22Rv1 (cell line): Measurements from ENCODE around the gene FRMD1.

ENCODE experiments used
- ZFX ChIP-seq: fragments of 450-650 bp; IDR thresholded peaks from 2 replicates; pipeline ENCODE4 v1.6.1; 2017; ENCODE audit warnings: antibody characterized with exemption, borderline replicate concordance
- TF ChIP-seq, protein P1 (sequence below): fragments of 450-650 bp; IDR thresholded peaks from 2 replicates; pipeline ENCODE4 v1.5.1; 2017; ENCODE audit warnings: mild to moderate bottlenecking

DNA sequence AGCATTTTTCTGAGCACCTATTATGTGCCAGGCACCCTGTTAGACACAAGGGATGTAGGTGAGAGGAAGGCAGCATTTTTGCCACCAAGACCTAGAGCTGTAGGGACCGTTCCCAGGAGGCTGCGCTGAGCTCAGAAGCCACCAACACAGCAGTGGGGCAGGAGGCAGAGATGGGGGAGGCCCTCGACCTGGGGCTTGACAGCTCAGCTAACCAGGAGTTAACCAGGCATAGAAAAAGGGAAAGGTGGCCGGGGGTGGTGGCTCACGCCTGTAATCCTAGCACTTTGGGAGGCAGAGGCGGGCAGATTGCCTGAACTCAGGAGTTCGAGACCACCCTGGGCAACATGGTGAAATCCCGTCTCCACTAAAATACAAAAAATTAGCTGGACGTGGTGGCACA lies 52.1 kb downstream of the FRMD1 start:
- TF ChIP-seq, protein P1, sequence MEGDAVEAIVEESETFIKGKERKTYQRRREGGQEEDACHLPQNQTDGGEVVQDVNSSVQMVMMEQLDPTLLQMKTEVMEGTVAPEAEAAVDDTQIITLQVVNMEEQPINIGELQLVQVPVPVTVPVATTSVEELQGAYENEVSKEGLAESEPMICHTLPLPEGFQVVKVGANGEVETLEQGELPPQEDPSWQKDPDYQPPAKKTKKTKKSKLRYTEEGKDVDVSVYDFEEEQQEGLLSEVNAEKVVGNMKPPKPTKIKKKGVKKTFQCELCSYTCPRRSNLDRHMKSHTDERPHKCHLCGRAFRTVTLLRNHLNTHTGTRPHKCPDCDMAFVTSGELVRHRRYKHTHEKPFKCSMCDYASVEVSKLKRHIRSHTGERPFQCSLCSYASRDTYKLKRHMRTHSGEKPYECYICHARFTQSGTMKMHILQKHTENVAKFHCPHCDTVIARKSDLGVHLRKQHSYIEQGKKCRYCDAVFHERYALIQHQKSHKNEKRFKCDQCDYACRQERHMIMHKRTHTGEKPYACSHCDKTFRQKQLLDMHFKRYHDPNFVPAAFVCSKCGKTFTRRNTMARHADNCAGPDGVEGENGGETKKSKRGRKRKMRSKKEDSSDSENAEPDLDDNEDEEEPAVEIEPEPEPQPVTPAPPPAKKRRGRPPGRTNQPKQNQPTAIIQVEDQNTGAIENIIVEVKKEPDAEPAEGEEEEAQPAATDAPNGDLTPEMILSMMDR = no peak
- TF ChIP-seq ZFX = no peak
